ENCODE data around the gene IFRD2.
"Not testable (repeated sequence)": the region's sequence is repeated elsewhere in the genome, so short reads cannot be mapped to it uniquely, and the experiment has no call there.

The IFRD2 gene

GRCh38 chr3:50324351-50325112, 32.3 kb upstream of the IFRD2 start:
- peak; percentile 11 for DNase-seq

GRCh38 chr3:50323614-50324199, 31.5 kb upstream of the IFRD2 start:
- no peak for DNase-seq

- DNase-seq: no peak
These were observed 30.9 kb upstream of the IFRD2 start for GRCh38 chr3:50323092-50323600.

- no peak for DNase-seq
These were observed 30.3 kb upstream of the IFRD2 start, which contains the start of gene HYAL2 for GRCh38 chr3:50322386-50323091. HYAL2 (minus strand) TSS chr3:50322745; CDS start chr3:50320489, 2,256 bp downstream.

GRCh38 chr3:50322115-50322385, 29.8 kb upstream of the IFRD2 start:
- DNase-seq: no peak

GRCh38 chr3:50321336-50322114, 29.3 kb upstream of the IFRD2 start:
- DNase-seq: peak; percentile 73

GRCh38 chr3:50320853-50321335, 28.7 kb upstream of the IFRD2 start:
- peak; percentile 20 for DNase-seq

GRCh38 chr3:50319894-50320625, 27.8 kb upstream of the IFRD2 start:
- no peak for DNase-seq

- no peak for DNase-seq
These were observed 27.1 kb upstream of the IFRD2 start for GRCh38 chr3:50319181-50319893.

GRCh38 chr3:50318615-50319014, 26.4 kb upstream of the IFRD2 start:
- DNase-seq: no peak

- no peak for DNase-seq
These were observed 25.9 kb upstream of the IFRD2 start for GRCh38 chr3:50318163-50318562.

- no peak for DNase-seq
These were observed 25.1 kb upstream of the IFRD2 start for GRCh38 chr3:50317300-50317699.

- DNase-seq: no peak
These were observed 24.5 kb upstream of the IFRD2 start for GRCh38 chr3:50316657-50317242.

GRCh38 chr3:50314816-50315215, 22.6 kb upstream of the IFRD2 start:
- no peak for DNase-seq

GRCh38 chr3:50314342-50314741, 22.1 kb upstream of the IFRD2 start:
- no peak for DNase-seq

GRCh38 chr3:50312041-50312440, 19.8 kb upstream of the IFRD2 start:
- DNase-seq: not testable (repeated sequence)

GRCh38 chr3:50304601-50305000, 12.4 kb upstream of the IFRD2 start:
- DNase-seq: no peak

- no peak for DNase-seq
These were observed 11.0 kb upstream of the IFRD2 start, which contains the start of gene HYAL1 for GRCh38 chr3:50303013-50303815. HYAL1 (minus strand) TSS chr3:50303574; CDS start chr3:50302956, 618 bp downstream.

- no peak for DNase-seq
These were observed 10.1 kb upstream of the IFRD2 start for GRCh38 chr3:50302095-50303012.

All from NCI-H748 treated with DMSO at 0.1 percent for 48 hours (cell line).